KMS-11 (cell line): ENCODE data around the gene UBE2D3.
A peak's percentile ranks its signal among the peaks of the same experiment; 100 is the strongest.

Experiments
- H2AFZ ChIP-seq: fragments of 200-600 bp; sonication (generic); 2 replicates; pipeline ENCODE4 v1.6.1; 2016; ENCODE audit warnings: antibody characterized with exemption, mixed run types, low read depth
- H3K27ac ChIP-seq: fragments of 200-600 bp; sonication (generic); 2 replicates; pipeline ENCODE4 v1.6.1; 2016; ENCODE audit warnings: mild to moderate bottlenecking, mixed run types
- H3K27me3 ChIP-seq: fragments of 200-600 bp; sonication (generic); 2 replicates; pipeline ENCODE4 v1.6.1; 2017; ENCODE audit warnings: mild to moderate bottlenecking, low read depth, mixed run types, moderate library complexity; ENCODE audit not compliant: insufficient read depth
- H3K36me3 ChIP-seq: fragments of 200-600 bp; sonication (generic); 2 replicates; pipeline ENCODE4 v1.6.1; 2017; ENCODE audit warnings: mild to moderate bottlenecking, mixed run types; ENCODE audit not compliant: insufficient read depth
- H3K4me1 ChIP-seq: fragments of 200-600 bp; sonication (generic); 2 replicates; pipeline ENCODE4 v1.6.1; 2016; ENCODE audit warnings: mild to moderate bottlenecking, low read depth, mixed run types; ENCODE audit not compliant: poor library complexity, severe bottlenecking
- H3K4me2 ChIP-seq: fragments of 200-600 bp; sonication (generic); 2 replicates; pipeline ENCODE4 v1.7.0; 2016; ENCODE audit warnings: mild to moderate bottlenecking, mixed run types
- H3K4me3 ChIP-seq: fragments of 200-600 bp; sonication (generic); IDR thresholded peaks from 2 replicates; pipeline ENCODE4 v1.6.1; 2017; ENCODE audit warnings: low read depth, low read length, mixed read lengths; ENCODE audit not compliant: insufficient read depth
- H3K79me2 ChIP-seq: fragments of 200-600 bp; sonication (generic); 2 replicates; pipeline ENCODE4 v1.6.1; 2016; ENCODE audit warnings: low read depth, mixed run types; ENCODE audit not compliant: insufficient read depth
- H3K9ac ChIP-seq: fragments of 200-600 bp; sonication (generic); 2 replicates; pipeline ENCODE4 v1.6.1; 2016; ENCODE audit warnings: mild to moderate bottlenecking, mixed run types
- H4K20me1 ChIP-seq: fragments of 200-600 bp; sonication (generic); 2 replicates; pipeline ENCODE4 v1.6.1; 2016; ENCODE audit warnings: mild to moderate bottlenecking, mixed run types; ENCODE audit not compliant: insufficient read depth
- TF ChIP-seq, protein P1 (sequence below): fragments of 200-600 bp; sonication (generic); conservative IDR thresholded peaks from 2 replicates; pipeline ENCODE4 v1.6.1; 2017; ENCODE audit warnings: low read depth, mild to moderate bottlenecking, antibody characterized with exemption, low read length, moderate library complexity, mixed read lengths

Gene UBE2D3

DNA sequence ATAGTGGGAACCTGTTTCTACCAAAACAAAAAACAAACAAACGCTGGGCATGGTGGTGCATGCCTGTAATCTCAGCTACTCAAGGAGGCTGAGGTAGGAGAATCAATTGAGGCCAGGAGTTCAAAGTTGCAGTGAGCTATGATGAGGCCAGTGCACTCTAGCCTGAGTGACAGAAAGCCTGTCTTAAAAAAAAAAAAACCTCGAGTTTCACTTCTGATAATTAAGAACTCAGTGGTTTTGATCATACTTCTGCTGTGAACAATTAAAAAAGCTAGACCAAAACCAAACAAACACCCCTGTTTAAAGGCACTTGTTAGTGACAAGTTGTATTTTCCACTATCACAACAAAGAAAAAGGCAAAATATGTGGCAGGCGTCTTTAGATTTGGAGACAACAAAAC is 15.0 kb upstream of the UBE2D3 start:
- Histone ChIP-seq H3K79me2 (no peaks in the 10 kb centered on the region), H4K20me1 (no peaks in the 10 kb centered on the region), H3K9ac (no peak overlapping the region), H3K4me2 (0 out of 2 replicates have a peak overlapping the region, but pooled peaks have one; percentile 7), H3K27ac (no peak overlapping the region), H3K27me3 (no peaks in the 10 kb centered on the region), H3K4me3 (no peak overlapping the region), H2AFZ (no peak overlapping the region), H3K36me3 (no peaks in the 10 kb centered on the region), H3K4me1 (peaks cover 12% of the 10 kb centered on the region)
- TF ChIP-seq, protein P1, sequence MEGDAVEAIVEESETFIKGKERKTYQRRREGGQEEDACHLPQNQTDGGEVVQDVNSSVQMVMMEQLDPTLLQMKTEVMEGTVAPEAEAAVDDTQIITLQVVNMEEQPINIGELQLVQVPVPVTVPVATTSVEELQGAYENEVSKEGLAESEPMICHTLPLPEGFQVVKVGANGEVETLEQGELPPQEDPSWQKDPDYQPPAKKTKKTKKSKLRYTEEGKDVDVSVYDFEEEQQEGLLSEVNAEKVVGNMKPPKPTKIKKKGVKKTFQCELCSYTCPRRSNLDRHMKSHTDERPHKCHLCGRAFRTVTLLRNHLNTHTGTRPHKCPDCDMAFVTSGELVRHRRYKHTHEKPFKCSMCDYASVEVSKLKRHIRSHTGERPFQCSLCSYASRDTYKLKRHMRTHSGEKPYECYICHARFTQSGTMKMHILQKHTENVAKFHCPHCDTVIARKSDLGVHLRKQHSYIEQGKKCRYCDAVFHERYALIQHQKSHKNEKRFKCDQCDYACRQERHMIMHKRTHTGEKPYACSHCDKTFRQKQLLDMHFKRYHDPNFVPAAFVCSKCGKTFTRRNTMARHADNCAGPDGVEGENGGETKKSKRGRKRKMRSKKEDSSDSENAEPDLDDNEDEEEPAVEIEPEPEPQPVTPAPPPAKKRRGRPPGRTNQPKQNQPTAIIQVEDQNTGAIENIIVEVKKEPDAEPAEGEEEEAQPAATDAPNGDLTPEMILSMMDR: no peak

GRCh38 chr4:102836596-102836995 is 9.2 kb upstream of the UBE2D3 start:
- H3K9ac ChIP-seq: no peak overlapping the region
- H3K79me2 ChIP-seq: no peaks in the 10 kb centered on the region
- no peaks in the 10 kb centered on the region for H3K27me3 ChIP-seq

GRCh38 chr4:102832667-102833066 is 5.3 kb upstream of the UBE2D3 start:
- no peaks in the 10 kb centered on the region for H4K20me1 ChIP-seq
- no peak overlapping the region for H3K4me3 ChIP-seq
- peaks cover 18% of the 10 kb centered on the region for H3K4me1 ChIP-seq
- H3K27me3 ChIP-seq: no peaks in the 10 kb centered on the region
- peaks cover 9% of the 10 kb centered on the region; the same call in 1 of the 2 replicates for H3K79me2 ChIP-seq
- no peaks in the 10 kb centered on the region for H3K36me3 ChIP-seq
- H3K27ac ChIP-seq: no peak overlapping the region
- no peak overlapping the region for H2AFZ ChIP-seq
- H3K4me2 ChIP-seq: no peak overlapping the region
- TF ChIP-seq, protein P1: no peak
- H3K9ac ChIP-seq: no peak overlapping the region

More at GRCh38 chr4:102836596-102836995, 9.2 kb upstream of the UBE2D3 start:
- Histone ChIP-seq H3K4me3 (no peak overlapping the region), H3K27ac (no peak overlapping the region), H3K4me2 (no peak overlapping the region), H2AFZ (no peak overlapping the region), H3K4me1 (no peaks in the 10 kb centered on the region), H4K20me1 (no peaks in the 10 kb centered on the region), H3K36me3 (no peaks in the 10 kb centered on the region)
- TF ChIP-seq, protein P1: no peak

- TF ChIP-seq, protein P1: no peak
- Histone ChIP-seq H4K20me1 (no peaks in the 10 kb centered on the region), H3K36me3 (no peaks in the 10 kb centered on the region), H3K27me3 (no peaks in the 10 kb centered on the region), H2AFZ (no peak overlapping the region), H3K4me2 (no peak overlapping the region), H3K4me1 (peaks cover 18% of the 10 kb centered on the region), H3K79me2 (peaks cover 11% of the 10 kb centered on the region; the same call in 1 of the 2 replicates), H3K9ac (no peak overlapping the region), H3K4me3 (no peak overlapping the region), H3K27ac (no peak overlapping the region)
These were observed 4.8 kb upstream of the UBE2D3 start for GRCh38 chr4:102832105-102832504.
